A673 (cell line): ENCODE data around the gene DPH7. TPM values are rescaled to one million over a fixed set of nuclear protein-coding genes. Genes with fewer than 3 reads are reported as not detected.

Experiments
- BruUV-seq: library from RNA; stranded (reverse); fragments of 400-500 nt; replicated peaks from 2 replicates; lab custom pipeline; 2021; lab: Mats Ljungman, UMichigan
- CTCF ChIA-PET: fragments of 300-600 bp; sonication (Branson Sonifier 250); formaldehyde crosslinking; loops from one replicate; lab custom pipeline; 2022; ENCODE audit warnings: antibody characterized with exemption; lab: Charles Lee
- POLR2A ChIA-PET: fragments of 300-600 bp; sonication (Branson Sonifier 250); formaldehyde crosslinking; loops from one replicate; lab custom pipeline; 2022; ENCODE audit warnings: antibody characterized with exemption; ENCODE audit not compliant: low non-redundant PET; lab: Charles Lee
- DNase-seq: peaks from one replicate; pipeline ENCODE4 v3.0.0-alpha.2; 2015; ENCODE audit warnings: low spot score
- H3K27ac ChIP-seq: fragments of 200-600 bp; sonication (generic); 2 replicates; pipeline ENCODE4 v1.5.1; 2016; ENCODE audit warnings: mixed run types, low read depth, mild to moderate bottlenecking, mixed read lengths, antibody characterized with exemption, low read length; ENCODE audit not compliant: poor library complexity, severe bottlenecking
- H3K27me3 ChIP-seq: fragments of 200-600 bp; sonication (generic); replicated peaks from 2 replicates; pipeline ENCODE4 v1.6.1; 2017; ENCODE audit warnings: mixed run types, low read depth, mild to moderate bottlenecking, mixed read lengths, antibody characterized with exemption, low read length; ENCODE audit not compliant: insufficient read depth, poor library complexity
- H3K36me3 ChIP-seq: fragments of 200-600 bp; sonication (generic); 2 replicates; pipeline ENCODE4 v1.6.1; 2016; ENCODE audit warnings: mixed run types, mild to moderate bottlenecking, mixed read lengths, antibody characterized with exemption, low read length; ENCODE audit not compliant: insufficient read depth, poor library complexity, severe bottlenecking
- H3K4me1 ChIP-seq: fragments of 200-600 bp; sonication (generic); 2 replicates; pipeline ENCODE4 v1.6.1; 2017; ENCODE audit warnings: mixed run types, mild to moderate bottlenecking, mixed read lengths, antibody characterized with exemption, low read length; ENCODE audit not compliant: insufficient read depth, poor library complexity, severe bottlenecking
- H3K4me3 ChIP-seq: fragments of 200-600 bp; sonication (generic); 2 replicates; pipeline ENCODE4 v1.5.1; 2016; ENCODE audit warnings: low read depth, mixed run types, mild to moderate bottlenecking, mixed read lengths, low read length; ENCODE audit not compliant: poor library complexity, severe bottlenecking
- H3K9me3 ChIP-seq: fragments of 200-600 bp; sonication (generic); 2 replicates; pipeline ENCODE4 v1.6.1; 2016; ENCODE audit warnings: mixed run types, low read depth, mild to moderate bottlenecking, mixed read lengths, antibody characterized with exemption, low read length; ENCODE audit not compliant: poor library complexity, severe bottlenecking
- EZH2 ChIP-seq: fragments of 200-600 bp; sonication (generic); IDR thresholded peaks from 2 replicates; pipeline ENCODE4 v1.6.1; 2017; ENCODE audit warnings: borderline replicate concordance, low read depth, mild to moderate bottlenecking, mixed read lengths, antibody characterized with exemption, low read length; ENCODE audit not compliant: poor library complexity, severe bottlenecking
- intact Hi-C: fragments of 100-400 bp; cut with micrococcal nuclease; formaldehyde crosslinking; loops from one replicate; pipeline ENCODE4 v1.10.0; 2022; ENCODE audit not compliant: unreplicated experiment
- total RNA-seq: library from RNA; stranded (reverse); gene quantifications from 2 replicates; pipeline ENCODE4 v1.2.3, GENCODE V29; 2021
- TF ChIP-seq, protein P1 (sequence below): fragments of 300-800, 200-600 bp; sonication (generic); conservative IDR thresholded peaks from 2 replicates; pipeline ENCODE4 v1.5.1; 2017; ENCODE audit warnings: low read depth, mild to moderate bottlenecking, antibody characterized with exemption, low read length, moderate library complexity, mixed read lengths

DPH7 gene
- total RNA-seq, 1 experiment from 2014 or later, result 56.9 TPM

DNA sequence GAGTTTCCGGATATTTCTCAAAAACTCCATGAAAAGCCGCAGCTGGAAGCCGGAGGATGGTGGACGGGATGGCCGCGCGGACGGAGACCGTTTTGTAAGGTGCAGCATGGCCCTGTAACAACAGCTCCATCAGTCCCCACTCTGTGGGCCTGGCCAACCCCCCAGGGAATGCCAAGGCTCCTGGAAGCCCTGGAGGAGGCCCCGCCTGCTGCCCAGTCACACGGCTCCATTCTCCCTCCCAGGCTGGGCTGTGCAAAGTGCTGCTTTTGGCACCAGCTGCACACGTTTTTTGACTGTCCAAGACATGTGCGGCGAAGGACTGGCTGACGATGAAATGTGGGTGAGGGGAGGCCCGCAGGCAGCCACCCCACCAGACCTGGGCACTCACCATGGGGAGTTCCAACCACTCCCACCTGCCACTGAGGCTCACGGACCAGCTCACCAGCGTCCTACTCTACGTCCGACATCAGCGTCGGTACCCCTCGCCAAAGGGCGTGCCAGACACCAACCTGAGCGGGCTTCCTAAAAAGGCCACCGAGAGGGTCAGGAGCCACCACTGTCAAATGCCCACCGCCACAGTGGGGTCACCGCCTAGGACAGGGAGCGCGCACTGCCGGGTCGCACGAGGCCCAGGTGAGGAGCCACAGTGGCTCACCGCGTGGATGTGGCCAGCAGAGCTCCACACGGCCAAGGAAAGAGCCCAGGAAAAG lies 55.8 kb downstream of the DPH7 start:
- Histone ChIP-seq H3K9me3 (no peaks in the 10 kb centered on the region), H3K4me1 (no peaks in the 10 kb centered on the region), H3K4me3 (no peak overlapping the region), H3K36me3 (no peaks in the 10 kb centered on the region), H3K27ac (no peak overlapping the region), H3K27me3 (no peaks in the 10 kb centered on the region)
- intact Hi-C loops, result no loop called here
- no peak for DNase-seq
- ChIA-PET CTCF (no interaction called here), POLR2A (no interaction called here)
- no TSS peak for BruUV-seq
- TF ChIP-seq, protein P1, sequence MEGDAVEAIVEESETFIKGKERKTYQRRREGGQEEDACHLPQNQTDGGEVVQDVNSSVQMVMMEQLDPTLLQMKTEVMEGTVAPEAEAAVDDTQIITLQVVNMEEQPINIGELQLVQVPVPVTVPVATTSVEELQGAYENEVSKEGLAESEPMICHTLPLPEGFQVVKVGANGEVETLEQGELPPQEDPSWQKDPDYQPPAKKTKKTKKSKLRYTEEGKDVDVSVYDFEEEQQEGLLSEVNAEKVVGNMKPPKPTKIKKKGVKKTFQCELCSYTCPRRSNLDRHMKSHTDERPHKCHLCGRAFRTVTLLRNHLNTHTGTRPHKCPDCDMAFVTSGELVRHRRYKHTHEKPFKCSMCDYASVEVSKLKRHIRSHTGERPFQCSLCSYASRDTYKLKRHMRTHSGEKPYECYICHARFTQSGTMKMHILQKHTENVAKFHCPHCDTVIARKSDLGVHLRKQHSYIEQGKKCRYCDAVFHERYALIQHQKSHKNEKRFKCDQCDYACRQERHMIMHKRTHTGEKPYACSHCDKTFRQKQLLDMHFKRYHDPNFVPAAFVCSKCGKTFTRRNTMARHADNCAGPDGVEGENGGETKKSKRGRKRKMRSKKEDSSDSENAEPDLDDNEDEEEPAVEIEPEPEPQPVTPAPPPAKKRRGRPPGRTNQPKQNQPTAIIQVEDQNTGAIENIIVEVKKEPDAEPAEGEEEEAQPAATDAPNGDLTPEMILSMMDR, result no peak
- no peak for TF ChIP-seq EZH2

DNA sequence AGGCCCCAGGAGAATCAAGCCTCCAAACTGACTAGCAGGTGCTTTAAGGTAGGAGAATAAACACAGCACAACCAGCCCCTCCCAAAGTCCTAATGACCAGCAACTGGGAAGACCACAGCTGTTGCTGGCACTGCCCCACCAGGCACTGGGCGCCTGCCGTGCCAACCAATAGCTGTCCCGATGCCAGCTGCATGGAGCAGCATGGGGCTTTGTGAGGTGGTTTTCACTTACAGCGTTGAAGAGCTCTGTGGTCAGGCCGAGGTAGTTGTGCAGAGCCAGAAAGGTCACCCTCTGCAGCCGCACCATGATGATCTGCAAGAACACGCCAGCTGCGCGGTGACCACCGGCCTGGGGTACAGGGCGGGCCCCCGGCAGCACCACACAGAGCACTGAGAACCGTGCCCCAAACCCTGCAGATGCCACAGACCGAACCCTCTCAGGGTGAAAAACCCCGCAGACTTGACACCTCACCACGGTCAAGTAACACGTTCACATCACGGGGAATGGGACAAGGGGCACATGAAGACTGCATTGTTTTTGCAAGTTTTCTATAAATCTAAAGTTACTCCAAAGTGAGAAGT lies 57.2 kb downstream of the DPH7 start:
- Histone ChIP-seq H3K27me3 (no peaks in the 10 kb centered on the region), H3K27ac (no peak overlapping the region), H3K36me3 (no peaks in the 10 kb centered on the region), H3K9me3 (no peaks in the 10 kb centered on the region), H3K4me3 (no peak overlapping the region), H3K4me1 (no peaks in the 10 kb centered on the region)
- intact Hi-C loops, result no loop called here
- no peak for DNase-seq
- no peak for TF ChIP-seq EZH2
- TF ChIP-seq, protein P1, result no peak
- CTCF ChIA-PET, result no interaction called here
- POLR2A ChIA-PET, result interaction anchor here (0.8 kb wide), 1 partner anchor 22 kb away, joined by 13 read pairs; no protein-coding TSS in a partner anchor
- no TSS peak for BruUV-seq

DNA sequence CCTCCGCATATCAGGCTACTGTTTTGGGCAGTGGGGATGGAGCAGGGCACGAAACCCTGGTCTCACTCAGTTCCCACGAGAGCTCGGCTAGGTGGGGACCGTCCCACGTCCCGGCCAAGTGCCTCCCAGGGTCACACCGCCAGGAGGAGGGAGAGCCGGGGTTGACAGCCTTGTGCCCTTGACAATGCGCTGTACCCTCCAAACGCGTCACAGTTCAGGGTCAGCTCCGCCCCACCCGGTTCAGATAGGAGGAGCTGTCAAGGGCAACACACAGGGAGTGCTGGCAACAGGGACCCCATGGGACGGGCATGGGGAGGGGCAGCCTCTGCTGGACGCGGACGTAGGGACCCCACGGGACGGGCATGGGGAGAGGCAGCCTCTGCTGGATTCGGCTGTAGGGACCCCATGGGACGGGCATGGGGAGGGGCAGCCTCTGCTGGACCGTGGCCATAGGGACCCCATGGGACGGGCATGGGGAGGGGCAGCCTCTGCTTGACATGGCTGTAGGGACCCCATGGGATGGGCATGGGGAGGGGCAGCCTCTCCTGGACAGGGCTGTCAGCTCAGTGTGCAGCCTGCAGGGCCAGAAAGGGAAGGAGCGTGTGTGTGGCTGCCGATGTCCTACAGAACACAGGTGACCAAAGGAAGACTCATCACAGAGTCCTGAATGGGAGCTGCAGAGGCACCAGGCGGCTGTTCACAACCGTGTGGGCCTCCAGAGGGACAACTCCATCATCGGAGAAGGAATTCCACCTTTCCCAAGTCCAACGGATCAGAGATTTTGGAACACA lies 57.9 kb downstream of the DPH7 start:
- no peaks in the 10 kb centered on the region for H3K4me1 ChIP-seq
- H3K27me3 ChIP-seq, result no peaks in the 10 kb centered on the region
- no peak overlapping the region for H3K4me3 ChIP-seq
- DNase-seq, result no peak
- POLR2A ChIA-PET, result interaction anchor here (0.8 kb wide), 1 partner anchor 22 kb away, joined by 13 read pairs; no protein-coding TSS in a partner anchor
- H3K9me3 ChIP-seq, result no peaks in the 10 kb centered on the region
- CTCF ChIA-PET, result no interaction called here
- H3K27ac ChIP-seq, result no peak overlapping the region
- no peaks in the 10 kb centered on the region for H3K36me3 ChIP-seq
- TF ChIP-seq, protein P1, result no peak
- TF ChIP-seq EZH2, result no peak
- intact Hi-C loops, result no loop called here
- BruUV-seq, result no TSS peak
